ENCODE data around the gene CXCL17. TPM values are rescaled to one million over a fixed set of nuclear protein-coding genes. Genes with fewer than 3 reads are reported as not detected.

Gene CXCL17
- total RNA-seq, 2 donors from 2014 or later, result 2.4 to 4.8 TPM

- H3K27me3 ChIP-seq (replicated peaks; ENCODE audit: insufficient read depth), result no peaks in the 10 kb centered on the region
- no peak for TF ChIP-seq POLR2A (IDR thresholded peaks at IDR 0.05)
- TF ChIP-seq CTCF (IDR thresholded peaks at IDR 0.05), result no peak
- no peak for TF ChIP-seq POLR2AphosphoS5 (IDR thresholded peaks at IDR 0.05)
- H3K36me3 ChIP-seq, result no peaks in the 10 kb centered on the region
- H3K4me1 ChIP-seq (replicated peaks), result peaks cover 5% of the 10 kb centered on the region
- no peak overlapping the region for H3K27ac ChIP-seq
- 97% methylated on average over 2 of the region's 2 CpGs for WGBS
- no peaks in the 10 kb centered on the region for H3K9me3 ChIP-seq
- no peak overlapping the region for H3K4me3 ChIP-seq
- intact Hi-C loops (cut with DNase I), result no loop called here
- no peak for DNase-seq (ENCODE audit: low spot score)
Observed at GRCh38 chr19:42477117-42477516, 34.4 kb upstream of the CXCL17 start.

- Histone ChIP-seq H3K4me1 (replicated peaks) (peaks cover 9% of the 10 kb centered on the region), H3K36me3 (no peaks in the 10 kb centered on the region), H3K4me3 (no peak overlapping the region), H3K9me3 (no peaks in the 10 kb centered on the region), H3K27me3 (replicated peaks; ENCODE audit: insufficient read depth) (no peaks in the 10 kb centered on the region), H3K27ac (no peak overlapping the region)
- 80% methylated on average over 4 of the region's 4 CpGs for WGBS
- intact Hi-C loops (cut with DNase I), result no loop called here
- no peak for TF ChIP-seq POLR2AphosphoS5 (IDR thresholded peaks at IDR 0.05)
- no peak for TF ChIP-seq POLR2A (IDR thresholded peaks at IDR 0.05)
- no peak for TF ChIP-seq CTCF (IDR thresholded peaks at IDR 0.05)
- DNase-seq (ENCODE audit: low spot score), result no peak
Observed at GRCh38 chr19:42475366-42475765, 32.6 kb upstream of the CXCL17 start.

- TF ChIP-seq POLR2AphosphoS5 (IDR thresholded peaks at IDR 0.05) (no peak), POLR2A (IDR thresholded peaks at IDR 0.05) (no peak), CTCF (IDR thresholded peaks at IDR 0.05) (no peak)
- WGBS, result 60% methylated on average over 4 of the region's 4 CpGs
- H3K36me3 ChIP-seq, result no peaks in the 10 kb centered on the region
- no peak overlapping the region for H3K27ac ChIP-seq
- DNase-seq (ENCODE audit: low spot score), result no peak
- no peak overlapping the region for H3K4me3 ChIP-seq
- H3K27me3 ChIP-seq (replicated peaks; ENCODE audit: insufficient read depth), result no peaks in the 10 kb centered on the region
- no peaks in the 10 kb centered on the region for H3K9me3 ChIP-seq
- intact Hi-C loops (cut with DNase I), result no loop called here
- H3K4me1 ChIP-seq (replicated peaks), result peaks cover 9% of the 10 kb centered on the region
Observed at GRCh38 chr19:42474743-42475142, 32.0 kb upstream of the CXCL17 start.

GRCh38 chr19:42473686-42474085 lies 30.9 kb upstream of the CXCL17 start:
- no peak overlapping the region for H3K27ac ChIP-seq
- intact Hi-C loops (cut with DNase I), result no loop called here
- no peak overlapping the region for H3K4me3 ChIP-seq
- DNase-seq (ENCODE audit: low spot score), result no peak
- no peaks in the 10 kb centered on the region for H3K9me3 ChIP-seq
- no peaks in the 10 kb centered on the region for H3K27me3 ChIP-seq (replicated peaks; ENCODE audit: insufficient read depth)
- TF ChIP-seq POLR2A (IDR thresholded peaks at IDR 0.05), result no peak
- TF ChIP-seq POLR2AphosphoS5 (IDR thresholded peaks at IDR 0.05), result no peak
- WGBS, result 73% methylated on average over 6 of the region's 6 CpGs
- H3K4me1 ChIP-seq (replicated peaks), result peaks cover 9% of the 10 kb centered on the region
- H3K36me3 ChIP-seq, result no peaks in the 10 kb centered on the region

- Histone ChIP-seq H3K27me3 (replicated peaks; ENCODE audit: insufficient read depth) (no peaks in the 10 kb centered on the region), H3K9me3 (no peaks in the 10 kb centered on the region), H3K4me3 (no peak overlapping the region), H3K4me1 (replicated peaks) (peaks cover 9% of the 10 kb centered on the region), H3K36me3 (no peaks in the 10 kb centered on the region), H3K27ac (peak overlapping the region; percentile 74 to 85)
- DNase-seq (ENCODE audit: low spot score), result no peak
- intact Hi-C loops (cut with DNase I), result no loop called here
- no peak for TF ChIP-seq CTCF (IDR thresholded peaks at IDR 0.05)
- no peak for TF ChIP-seq POLR2A (IDR thresholded peaks at IDR 0.05)
- TF ChIP-seq POLR2AphosphoS5 (IDR thresholded peaks at IDR 0.05), result no peak
- 64% methylated on average over 7 of the region's 7 CpGs for WGBS
Observed at GRCh38 chr19:42472402-42473147, 29.8 kb upstream of the CXCL17 start.

All from prostate gland (tissue), 2 donors.